NCI-H82 treated with DMSO at 0.1 percent for 48 hours (cell line): Measurements from ENCODE around the gene THAP8.

Experiments used
- DNase-seq: peaks from one replicate; lab custom pipeline; 2025; ENCODE audit not compliant: unreplicated experiment; lab: John Stamatoyannopoulos, UW

Gene THAP8

GRCh38 chr19:35995048-35995993 is 58.8 kb downstream of the THAP8 start, which contains the start of gene SDHAF1:
TSS of gene SDHAF1 (plus strand) at chr19:35995188. CDS start at chr19:35995275, 87 bp downstream.
- peak; percentile 79 for DNase-seq

- DNase-seq, result no peak
Measured at GRCh38 chr19:35993923-35994598, 60.0 kb downstream of the THAP8 start.

DNA sequence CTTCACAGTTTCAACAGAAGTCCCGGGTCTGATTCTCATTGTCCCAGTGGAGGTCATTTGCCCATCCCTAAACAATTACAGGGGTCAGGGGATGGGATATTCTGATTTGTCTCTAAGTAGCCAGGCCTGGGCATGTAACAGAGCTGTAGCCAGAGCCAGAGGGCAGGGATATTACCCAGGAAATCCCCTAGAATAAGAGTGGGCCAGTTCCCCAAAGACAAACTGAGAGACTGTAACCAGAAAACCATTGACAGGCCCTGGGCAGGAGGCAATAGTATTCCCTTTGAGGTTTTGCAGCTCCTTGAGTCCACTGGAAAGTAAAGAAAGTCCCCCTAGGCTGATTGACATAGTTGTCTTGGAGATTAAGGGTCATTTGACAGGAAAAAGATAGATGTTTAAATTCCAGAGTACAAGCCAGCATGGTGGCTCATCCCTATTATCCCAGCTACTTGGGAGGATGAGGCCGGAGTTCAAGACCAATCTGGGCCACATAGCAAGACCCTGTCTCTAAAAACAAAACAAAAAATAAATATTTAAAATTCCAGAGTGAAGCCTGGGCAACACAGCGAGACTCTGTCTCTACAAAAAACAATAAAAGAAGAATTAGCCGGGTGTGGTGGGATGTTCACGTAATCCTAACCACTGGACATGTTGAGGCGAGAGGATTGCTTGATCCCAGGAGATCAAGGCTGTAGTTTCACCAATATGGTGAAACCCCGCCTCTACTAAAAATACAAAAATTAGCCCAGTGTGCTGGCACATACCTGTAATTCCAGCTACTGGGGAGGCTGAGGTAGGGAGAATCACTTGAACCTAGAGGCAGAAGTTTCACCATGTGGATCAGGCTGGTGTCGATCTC is 60.9 kb downstream of the THAP8 start:
- DNase-seq, result no peak

- DNase-seq, result peak; percentile 87
Measured at GRCh38 chr19:35991731-35992450, 62.2 kb downstream of the THAP8 start.

- DNase-seq, result no peak
Measured at GRCh38 chr19:35990771-35991730, 63.0 kb downstream of the THAP8 start.

DNA sequence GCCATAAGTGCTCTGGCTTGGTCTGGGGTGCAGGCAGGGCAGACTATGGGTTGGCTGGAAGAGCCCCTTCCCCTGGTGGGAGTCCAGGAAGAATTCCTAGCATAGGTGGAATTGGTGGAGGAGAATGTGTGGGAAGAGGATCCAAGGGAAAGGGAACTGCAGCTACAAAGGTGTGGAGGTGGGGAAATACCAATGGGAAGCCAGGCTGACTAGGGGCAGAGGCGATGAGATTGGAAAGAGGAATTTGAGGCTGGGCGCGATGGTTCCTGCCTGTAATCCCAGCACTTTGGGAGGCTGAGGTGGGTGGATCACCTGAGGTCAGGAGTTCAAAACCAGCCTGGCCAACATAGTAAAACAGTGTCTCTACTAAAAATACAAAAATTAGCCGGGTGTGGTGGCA is 63.9 kb downstream of the THAP8 start:
- no peak for DNase-seq

GRCh38 chr19:35988824-35989223 is 65.3 kb downstream of the THAP8 start:
- DNase-seq, result no peak

- DNase-seq, result no peak
Measured at GRCh38 chr19:35987571-35987896, 66.6 kb downstream of the THAP8 start.

- peak; percentile 24 for DNase-seq
Measured at GRCh38 chr19:35986664-35987570, 67.2 kb downstream of the THAP8 start.

GRCh38 chr19:35986111-35986510 is 68.0 kb downstream of the THAP8 start:
- DNase-seq, result no peak
